Trophoblast cell (in vitro differentiated cells and primary cell): Measurements from ENCODE around the gene SFMBT1.

Experiments used
- DNase-seq, 2 donors: peaks; one replicate each; pipeline ENCODE4 v3.0.0-alpha.2; 2016
- H2AFZ ChIP-seq: 2 replicates; pipeline ENCODE4 v1.6.1; 2013; ENCODE audit warnings: low read length, moderate library complexity, mild to moderate bottlenecking; ENCODE audit not compliant: insufficient read depth, poor library complexity
- H2AK5ac ChIP-seq: 2 replicates; pipeline ENCODE4 v1.6.1; 2013; ENCODE audit warnings: mild to moderate bottlenecking, low read length
- H2BK120ac ChIP-seq: 2 replicates; pipeline ENCODE4 v1.6.1; 2013; ENCODE audit warnings: low read length, mild to moderate bottlenecking, moderate library complexity; ENCODE audit not compliant: insufficient read depth, poor library complexity
- H2BK12ac ChIP-seq: 2 replicates; pipeline ENCODE4 v1.6.1; 2013; ENCODE audit warnings: mild to moderate bottlenecking, low read length, moderate library complexity
- H2BK5ac ChIP-seq: 2 replicates; pipeline ENCODE4 v1.6.1; 2013; ENCODE audit warnings: low read length, low read depth, moderate library complexity, mild to moderate bottlenecking; ENCODE audit not compliant: poor library complexity
- H3K14ac ChIP-seq: 2 replicates; pipeline ENCODE4 v1.6.1; 2013; ENCODE audit warnings: mild to moderate bottlenecking, low read length
- H3K18ac ChIP-seq: 2 replicates; pipeline ENCODE4 v1.6.1; 2013; ENCODE audit warnings: mild to moderate bottlenecking, low read length
- H3K23ac ChIP-seq: 2 replicates; pipeline ENCODE4 v1.6.1; 2013; ENCODE audit warnings: low read length
- H3K27ac ChIP-seq: 2 replicates; pipeline ENCODE4 v1.5.1; 2013; ENCODE audit warnings: low read depth, mild to moderate bottlenecking, inconsistent platforms, low read length, moderate library complexity
- H3K27me3 ChIP-seq: 2 replicates; pipeline ENCODE4 v1.6.1; 2013; ENCODE audit warnings: inconsistent platforms, mild to moderate bottlenecking, low read length, moderate library complexity; ENCODE audit not compliant: insufficient read depth
- H3K36me3 ChIP-seq, 2 experiments: 1 replicate in 1 of 2; 2 replicates in 1 of 2; pipeline ENCODE4 v1.6.1; 2013; ENCODE audit warnings: low read length in 2 of 2, mild to moderate bottlenecking in 2 of 2, moderate library complexity in 1 of 2; ENCODE audit not compliant: insufficient read depth in 2 of 2, control insufficient read depth in 1 of 2
- H3K4ac ChIP-seq: 2 replicates; pipeline ENCODE4 v1.6.1; 2013; ENCODE audit warnings: low read depth, mild to moderate bottlenecking, low read length, moderate library complexity
- H3K4me1 ChIP-seq, 2 experiments: 1 replicate in 1 of 2; 2 replicates in 1 of 2; pipeline ENCODE4 v1.6.1; 2013; ENCODE audit warnings: low read length in 2 of 2, mild to moderate bottlenecking in 2 of 2, moderate library complexity in 1 of 2; ENCODE audit not compliant: insufficient read depth in 2 of 2, control insufficient read depth in 1 of 2
- H3K4me2 ChIP-seq: 2 replicates; pipeline ENCODE4 v1.6.1; 2013; ENCODE audit warnings: inconsistent platforms, mild to moderate bottlenecking, low read length, moderate library complexity
- H3K4me3 ChIP-seq: 2 replicates; pipeline ENCODE4 v1.5.1; 2013; ENCODE audit warnings: mild to moderate bottlenecking, low read depth, low read length, inconsistent platforms
- H3K79me1 ChIP-seq: one replicate; pipeline ENCODE4 v1.6.1; 2013; ENCODE audit warnings: low read length
- H3K79me2 ChIP-seq: 2 replicates; pipeline ENCODE4 v1.6.1; 2013; ENCODE audit warnings: low read length, mild to moderate bottlenecking; ENCODE audit not compliant: control insufficient read depth, insufficient read depth, poor library complexity
- H3K9ac ChIP-seq: 2 replicates; pipeline ENCODE4 v1.6.1; 2013; ENCODE audit warnings: mild to moderate bottlenecking, low read length
- H3K9me3 ChIP-seq: 2 replicates; pipeline ENCODE4 v1.6.1; 2013; ENCODE audit warnings: low read depth, mild to moderate bottlenecking, control low read depth, inconsistent platforms, low read length; ENCODE audit not compliant: insufficient read depth
- H4K12ac ChIP-seq: 2 replicates; pipeline ENCODE4 v1.6.1; 2013; ENCODE audit warnings: low read depth, mild to moderate bottlenecking, low read length, moderate library complexity
- H4K8ac ChIP-seq: 2 replicates; pipeline ENCODE4 v1.6.1; 2013; ENCODE audit warnings: low read depth, mild to moderate bottlenecking, low read length, moderate library complexity
- H4K91ac ChIP-seq: one replicate; pipeline ENCODE4 v1.6.1; 2013; ENCODE audit warnings: low read depth, mild to moderate bottlenecking, low read length, moderate library complexity
- WGBS: extraction: QIAGEN DNeasy Blood & Tissue Kit; methylation state at CpG from one replicate; pipeline ENCODE4 v1.1.7; 2013; ENCODE audit warnings: missing lambda C conversion rate; ENCODE audit not compliant: insufficient read length, insufficient coverage; ENCODE audit errors: extremely low coverage; 5-methylcytosine and 5-hydroxymethylcytosine counted together

SFMBT1 gene

GRCh38 chr3:52856666-52857065 is 189.2 kb downstream of the SFMBT1 start:
- no peaks in the 10 kb centered on the region for H3K79me2 ChIP-seq
- no CpG with 5 or more reads among the region's 5 CpGs for WGBS
- H3K9ac ChIP-seq = no peak overlapping the region
- no peak overlapping the region for H4K12ac ChIP-seq
- peaks cover 2 to 3% of the 10 kb centered on the region in 2 experiments for H3K36me3 ChIP-seq
- no peaks in the 10 kb centered on the region for H3K9me3 ChIP-seq
- H2BK120ac ChIP-seq = no peak overlapping the region
- no peak overlapping the region for H2AK5ac ChIP-seq
- H3K18ac ChIP-seq = no peak overlapping the region
- no peak overlapping the region for H3K4me2 ChIP-seq
- no peak overlapping the region for H3K27ac ChIP-seq
- H2BK12ac ChIP-seq = no peak overlapping the region
- no peak overlapping the region for H2AFZ ChIP-seq
- no peak overlapping the region for H4K91ac ChIP-seq
- DNase-seq = no peak
- no peak overlapping the region for H3K14ac ChIP-seq
- H2BK5ac ChIP-seq = no peak overlapping the region
- no peak overlapping the region for H3K23ac ChIP-seq
- H3K4ac ChIP-seq = no peak overlapping the region
- no peaks in the 10 kb centered on the region for H3K4me1 ChIP-seq
- no peak overlapping the region for H4K8ac ChIP-seq
- H3K27me3 ChIP-seq = no peaks in the 10 kb centered on the region
- no peak overlapping the region for H3K4me3 ChIP-seq
- no peaks in the 10 kb centered on the region for H3K79me1 ChIP-seq

- Histone ChIP-seq H3K9ac (no peak overlapping the region), H2BK120ac (no peak overlapping the region), H3K18ac (no peak overlapping the region), H3K4ac (no peak overlapping the region), H3K36me3 (peaks cover 7 to 10% of the 10 kb centered on the region in 2 experiments), H4K91ac (no peak overlapping the region), H3K27ac (no peak overlapping the region), H3K4me3 (no peak overlapping the region), H3K79me1 (no peaks in the 10 kb centered on the region), H4K12ac (no peak overlapping the region), H3K27me3 (no peaks in the 10 kb centered on the region), H2BK5ac (no peak overlapping the region), H3K4me1 (no peaks in the 10 kb centered on the region), H3K4me2 (no peak overlapping the region), H2AK5ac (no peak overlapping the region), H3K14ac (no peak overlapping the region), H3K79me2 (no peaks in the 10 kb centered on the region), H3K23ac (no peak overlapping the region), H2AFZ (no peak overlapping the region), H2BK12ac (no peak overlapping the region), H3K9me3 (peaks cover 2% of the 10 kb centered on the region), H4K8ac (no peak overlapping the region)
- DNase-seq = no peak
- no CpG with 5 or more reads among the region's 2 CpGs for WGBS
Observed at GRCh38 chr3:52854013-52854412, 191.9 kb downstream of the SFMBT1 start.
